Fibroblast of lung (primary cell): ENCODE results near the gene DXO.
"Not testable (repeated sequence)": the region's sequence is repeated elsewhere in the genome, so short reads cannot be mapped to it uniquely, and the experiment has no call there.

Experiments used
- CTCF ChIP-seq, 2 donors: IDR thresholded peaks in 1 of 2; conservative IDR thresholded peaks in 1 of 2; 1 replicate in 1 of 2; 2 replicates in 1 of 2; pipeline ENCODE4 v1.5.1; 2011 to 2012; ENCODE audit warnings: low read length in 2 of 2, control low read depth in 1 of 2, inconsistent platforms in 1 of 2, low read depth in 1 of 2, mild to moderate bottlenecking in 1 of 2
- EZH2 ChIP-seq: IDR thresholded peaks from 2 replicates; pipeline ENCODE4 v1.5.1; 2012; ENCODE audit warnings: low read length, control low read depth, mild to moderate bottlenecking; ENCODE audit errors: missing control alignments

GRCh38 chr6:31976065-31976464 lies 4.1 kb upstream of the DXO start:
- not testable (repeated sequence) for TF ChIP-seq CTCF (conservative IDR thresholded peaks at IDR 0.05 in 1 of 2, IDR thresholded peaks at IDR 0.05 in 1 of 2; ENCODE audit: low read depth in 1 of 2, low read length in 2 of 2); EZH2
